GM12873 (cell line): ENCODE data around the gene POMT2.

Experiments used
- TF ChIP-seq, protein P1 (sequence below): IDR thresholded peaks from 2 replicates; pipeline ENCODE4 v1.5.1; 2012; ENCODE audit warnings: low read depth, mild to moderate bottlenecking, moderate library complexity, low read length, control low read depth; ENCODE audit not compliant: insufficient read depth; ENCODE audit errors: missing control alignments

The POMT2 gene

GRCh38 chr14:77316195-77316505 lies 4.5 kb downstream of the POMT2 start:
- TF ChIP-seq, protein P1, sequence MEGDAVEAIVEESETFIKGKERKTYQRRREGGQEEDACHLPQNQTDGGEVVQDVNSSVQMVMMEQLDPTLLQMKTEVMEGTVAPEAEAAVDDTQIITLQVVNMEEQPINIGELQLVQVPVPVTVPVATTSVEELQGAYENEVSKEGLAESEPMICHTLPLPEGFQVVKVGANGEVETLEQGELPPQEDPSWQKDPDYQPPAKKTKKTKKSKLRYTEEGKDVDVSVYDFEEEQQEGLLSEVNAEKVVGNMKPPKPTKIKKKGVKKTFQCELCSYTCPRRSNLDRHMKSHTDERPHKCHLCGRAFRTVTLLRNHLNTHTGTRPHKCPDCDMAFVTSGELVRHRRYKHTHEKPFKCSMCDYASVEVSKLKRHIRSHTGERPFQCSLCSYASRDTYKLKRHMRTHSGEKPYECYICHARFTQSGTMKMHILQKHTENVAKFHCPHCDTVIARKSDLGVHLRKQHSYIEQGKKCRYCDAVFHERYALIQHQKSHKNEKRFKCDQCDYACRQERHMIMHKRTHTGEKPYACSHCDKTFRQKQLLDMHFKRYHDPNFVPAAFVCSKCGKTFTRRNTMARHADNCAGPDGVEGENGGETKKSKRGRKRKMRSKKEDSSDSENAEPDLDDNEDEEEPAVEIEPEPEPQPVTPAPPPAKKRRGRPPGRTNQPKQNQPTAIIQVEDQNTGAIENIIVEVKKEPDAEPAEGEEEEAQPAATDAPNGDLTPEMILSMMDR: no peak

GRCh38 chr14:77314539-77315457 lies 5.9 kb downstream of the POMT2 start:
- TF ChIP-seq, protein P1: no peak

DNA sequence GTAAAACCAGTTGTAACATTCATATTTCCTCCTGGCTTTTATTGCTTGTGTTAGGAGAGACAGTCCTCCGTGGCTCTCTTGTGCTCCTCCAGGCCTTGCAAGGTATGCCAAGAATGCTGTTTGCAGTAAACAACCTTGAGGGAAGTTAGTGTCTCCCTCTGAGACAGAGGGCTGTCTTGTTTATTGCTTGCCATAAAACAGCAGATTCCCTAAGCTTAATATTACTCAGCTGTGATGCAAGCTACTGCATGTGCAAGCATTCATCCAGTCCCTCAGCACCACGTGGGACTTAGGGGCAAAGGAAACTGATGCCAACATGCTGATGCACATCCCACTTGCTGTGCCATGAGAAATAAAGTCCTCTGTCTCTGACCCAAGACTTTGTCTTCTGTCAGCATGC lies 6.6 kb downstream of the POMT2 start:
- TF ChIP-seq, protein P1: no peak

DNA sequence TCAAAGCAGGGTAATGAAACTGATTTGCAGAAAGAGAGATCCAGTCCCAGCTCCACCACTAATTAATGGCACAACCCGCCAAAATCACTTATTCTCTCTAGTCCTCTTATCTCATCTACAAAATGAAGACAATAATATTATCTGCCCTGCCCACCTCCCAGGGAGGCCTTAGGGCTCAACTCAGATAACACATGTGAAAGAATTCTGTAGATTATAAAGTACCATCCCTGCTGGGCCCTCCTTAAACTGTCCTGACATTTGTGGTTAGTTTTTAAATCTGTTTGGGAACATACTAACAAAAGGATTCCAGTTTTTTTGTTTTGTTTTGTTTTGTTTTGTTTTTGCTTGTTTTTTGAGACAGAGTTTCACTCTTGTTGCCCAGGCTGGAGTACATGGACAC lies 7.3 kb downstream of the POMT2 start:
- TF ChIP-seq, protein P1: no peak

GRCh38 chr14:77311217-77311616 lies 9.5 kb downstream of the POMT2 start:
- TF ChIP-seq, protein P1: no peak

DNA sequence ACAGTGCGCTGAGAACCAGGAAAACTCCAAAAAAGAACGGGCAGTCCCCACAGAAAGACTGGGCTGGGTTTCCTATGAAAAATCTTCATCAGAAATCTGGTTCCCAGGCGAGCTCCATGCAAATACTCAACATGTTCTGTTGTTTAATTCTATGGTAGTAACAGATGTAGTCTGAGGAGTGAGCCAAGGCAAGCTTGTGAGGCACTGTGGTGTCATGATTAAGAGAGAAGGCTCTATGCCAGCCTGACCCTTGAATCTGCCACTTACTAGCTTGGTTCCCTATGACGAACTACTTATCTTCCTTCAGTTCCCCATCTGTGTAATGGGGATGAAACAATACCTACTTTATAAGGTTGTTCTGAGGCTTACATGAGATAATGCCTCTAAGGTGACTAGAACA lies 10.7 kb downstream of the POMT2 start:
- TF ChIP-seq, protein P1: no peak

DNA sequence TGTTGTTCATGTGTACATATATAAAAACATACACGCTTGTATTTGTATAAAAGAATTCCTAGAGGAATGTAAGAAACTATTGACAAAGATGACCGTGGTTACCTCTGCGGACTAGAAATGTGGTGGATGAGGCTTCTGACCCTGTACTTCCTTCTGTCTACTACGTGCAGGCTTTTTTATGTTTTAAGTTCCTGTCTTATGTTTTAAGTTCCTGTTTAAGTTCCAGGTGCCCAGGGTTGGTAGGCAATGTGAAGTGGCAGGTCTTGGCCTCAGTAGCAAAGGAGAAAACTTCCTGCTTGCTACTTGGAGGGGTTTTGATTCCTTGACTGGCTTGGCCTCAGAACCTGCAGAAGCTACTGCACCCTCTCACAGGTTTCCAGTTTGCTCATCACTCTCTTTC lies 11.6 kb downstream of the POMT2 start:
- TF ChIP-seq, protein P1: no peak
